ENCODE data around the gene CTH. TPM values are rescaled to one million over a fixed set of nuclear protein-coding genes. Genes with fewer than 3 reads are reported as not detected.

CTH gene
- total RNA-seq, 2 donors from 2014 or later, result 19.1 to 26.2 TPM

GRCh38 chr1:70438529-70438928, 27.5 kb downstream of the CTH start:
- Mint-ChIP-seq H3K36me3 (ENCODE audit: low read depth) (peaks cover 35% of the 10 kb centered on the region), H3K27me3 (ENCODE audit: insufficient read depth) (no peaks in the 10 kb centered on the region), H3K4me1 (peaks cover 20% of the 10 kb centered on the region), H3K27ac (no peak overlapping the region), H3K9me3 (no peaks in the 10 kb centered on the region), H3K4me3 (no peak overlapping the region)
- H3K27me3 ChIP-seq (ENCODE audit: control insufficient read depth, insufficient read depth, low read length, poor library complexity, severe bottlenecking), result no peaks in the 10 kb centered on the region
- H3K9ac ChIP-seq (ENCODE audit: extremely low read depth, low read length, poor library complexity, severe bottlenecking), result no peak overlapping the region
- WGBS, 2 experiments (ENCODE audit: insufficient coverage in 1 of 2, insufficient read length in 1 of 2), result 90% methylated on average over 2 of the region's 2 CpGs; no CpG with 5 or more reads in 1 of the 2 experiments
- DNase-seq, result no peak
- H3K4me1 ChIP-seq (ENCODE audit: control insufficient read depth, insufficient read depth, low read length), result no peaks in the 10 kb centered on the region
- H3K36me3 ChIP-seq (ENCODE audit: control insufficient read depth, insufficient read depth, low read length), result peaks cover 48% of the 10 kb centered on the region
- TF ChIP-seq CTCF (conservative IDR thresholded peaks at IDR 0.05), result no peak
- H3K4me3 ChIP-seq (ENCODE audit: low read length), result no peak overlapping the region
- no peaks in the 10 kb centered on the region for H3K9me3 ChIP-seq (ENCODE audit: control insufficient read depth, low read length)
- H3K27ac ChIP-seq (ENCODE audit: low read depth, low read length), result no peak overlapping the region

- Mint-ChIP-seq H3K4me3 (no peak overlapping the region), H3K9me3 (no peaks in the 10 kb centered on the region), H3K27ac (no peak overlapping the region), H3K4me1 (peaks cover 23% of the 10 kb centered on the region), H3K36me3 (ENCODE audit: low read depth) (peaks cover 24% of the 10 kb centered on the region), H3K27me3 (ENCODE audit: insufficient read depth) (no peaks in the 10 kb centered on the region)
- H3K4me1 ChIP-seq (ENCODE audit: control insufficient read depth, insufficient read depth, low read length), result no peaks in the 10 kb centered on the region
- TF ChIP-seq CTCF (conservative IDR thresholded peaks at IDR 0.05), result no peak
- no peaks in the 10 kb centered on the region for H3K9me3 ChIP-seq (ENCODE audit: control insufficient read depth, low read length)
- H3K27me3 ChIP-seq (ENCODE audit: control insufficient read depth, insufficient read depth, low read length, poor library complexity, severe bottlenecking), result no peaks in the 10 kb centered on the region
- H3K9ac ChIP-seq (ENCODE audit: extremely low read depth, low read length, poor library complexity, severe bottlenecking), result no peak overlapping the region
- H3K36me3 ChIP-seq (ENCODE audit: control insufficient read depth, insufficient read depth, low read length), result peaks cover 32% of the 10 kb centered on the region
- no peak overlapping the region for H3K27ac ChIP-seq (ENCODE audit: low read depth, low read length)
- H3K4me3 ChIP-seq (ENCODE audit: low read length), result no peak overlapping the region
- 91 to 100% methylated on average over 2 of the region's 2 CpGs for WGBS, 2 experiments (ENCODE audit: insufficient coverage in 1 of 2, insufficient read length in 1 of 2)
- DNase-seq, result no peak
Observed at GRCh38 chr1:70440642-70441391, 29.7 kb downstream of the CTH start.

DNA sequence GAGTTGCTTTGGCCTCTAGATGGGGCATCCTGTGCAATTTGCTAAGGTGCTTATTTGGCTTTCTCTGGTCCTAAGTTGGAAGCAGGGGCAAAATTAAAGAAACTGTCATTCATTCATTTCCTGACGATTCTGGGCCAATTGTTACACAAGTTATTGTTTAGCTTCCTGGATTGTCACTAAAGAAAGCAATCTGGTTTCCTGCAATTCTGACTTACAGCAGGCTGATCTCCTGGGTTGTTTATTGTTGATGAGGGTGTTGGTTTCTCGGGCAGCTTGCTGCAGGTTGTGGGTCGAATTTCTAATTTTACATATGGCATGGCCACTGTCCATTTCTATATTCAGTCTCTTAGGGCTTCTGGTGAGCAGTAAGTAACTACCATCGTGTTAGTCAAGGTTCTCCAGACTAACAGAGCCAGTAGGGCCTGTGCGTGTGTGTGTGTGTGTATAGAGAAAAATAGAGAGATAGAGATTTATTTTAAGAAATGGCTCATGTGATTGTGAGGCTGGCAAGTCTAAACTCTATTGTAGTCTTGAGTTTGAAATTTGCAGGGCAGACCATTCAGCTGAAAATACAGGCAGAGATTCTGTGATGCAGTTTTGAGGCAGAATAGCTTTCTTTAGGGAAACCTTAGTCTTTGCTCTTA, 30.4 kb downstream of the CTH start:
- Histone ChIP-seq H3K36me3 (ENCODE audit: control insufficient read depth, insufficient read depth, low read length) (peaks cover 26% of the 10 kb centered on the region), H3K9ac (ENCODE audit: extremely low read depth, low read length, poor library complexity, severe bottlenecking) (no peak overlapping the region), H3K4me3 (ENCODE audit: low read length) (no peak overlapping the region), H3K4me1 (ENCODE audit: control insufficient read depth, insufficient read depth, low read length) (no peaks in the 10 kb centered on the region), H3K27ac (ENCODE audit: low read depth, low read length) (no peak overlapping the region), H3K27me3 (ENCODE audit: control insufficient read depth, insufficient read depth, low read length, poor library complexity, severe bottlenecking) (no peaks in the 10 kb centered on the region), H3K9me3 (ENCODE audit: control insufficient read depth, low read length) (no peaks in the 10 kb centered on the region)
- WGBS, 2 experiments (ENCODE audit: insufficient coverage in 1 of 2, insufficient read length in 1 of 2), result 77 to 88% methylated on average over 3 to 5 of the region's 5 CpGs
- Mint-ChIP-seq H3K27ac (peak overlapping the region; percentile 45), H3K4me3 (no peak overlapping the region), H3K27me3 (ENCODE audit: insufficient read depth) (no peaks in the 10 kb centered on the region), H3K4me1 (peaks cover 23% of the 10 kb centered on the region), H3K36me3 (ENCODE audit: low read depth) (peaks cover 21% of the 10 kb centered on the region), H3K9me3 (no peaks in the 10 kb centered on the region)
- no peak for DNase-seq
- TF ChIP-seq CTCF (conservative IDR thresholded peaks at IDR 0.05), result no peak
